GM21528 (cell line): ENCODE data around the gene MX2.
"Not testable (repeated sequence)": the region's sequence is repeated elsewhere in the genome, so short reads cannot be mapped to it uniquely, and the experiment has no call there.

Source experiments
- ATAC-seq: cut with Tn5 transposase; IDR thresholded peaks from one replicate; pipeline ENCODE4 v1.9.1; 2021; ENCODE audit warnings: mild to moderate bottlenecking, moderate library complexity; ENCODE audit not compliant: unreplicated experiment, low FRiP score

MX2 gene

GRCh38 chr21:41337515-41337914, 24.3 kb upstream of the MX2 start:
- ATAC-seq = no peak

- no peak for ATAC-seq
These were observed 23.4 kb upstream of the MX2 start for GRCh38 chr21:41338455-41338854.

- ATAC-seq = no peak
These were observed 19.8 kb upstream of the MX2 start for GRCh38 chr21:41342035-41342434.

GRCh38 chr21:41344146-41344545, 17.7 kb upstream of the MX2 start:
- ATAC-seq = no peak

GRCh38 chr21:41345356-41345755, 16.5 kb upstream of the MX2 start:
- no peak for ATAC-seq

- no peak for ATAC-seq
These were observed 15.7 kb upstream of the MX2 start for GRCh38 chr21:41345934-41346685.

GRCh38 chr21:41346758-41347157, 15.1 kb upstream of the MX2 start:
- ATAC-seq = no peak

- ATAC-seq = no peak
These were observed 13.4 kb upstream of the MX2 start for GRCh38 chr21:41348434-41348833.

GRCh38 chr21:41349126-41349525, 12.7 kb upstream of the MX2 start:
- no peak for ATAC-seq

GRCh38 chr21:41349619-41350390, 12.0 kb upstream of the MX2 start:
- no peak for ATAC-seq

GRCh38 chr21:41350436-41351155, 11.2 kb upstream of the MX2 start:
- ATAC-seq = no peak

GRCh38 chr21:41357546-41357945, 4.3 kb upstream of the MX2 start:
- ATAC-seq = no peak

- no peak for ATAC-seq
These were observed 3.3 kb upstream of the MX2 start for GRCh38 chr21:41358193-41359166.

- no peak for ATAC-seq
These were observed 2.5 kb upstream of the MX2 start for GRCh38 chr21:41359286-41359685.

- not testable (repeated sequence) for ATAC-seq
These were observed 2.1 kb upstream of the MX2 start for GRCh38 chr21:41359754-41360071.

- ATAC-seq = no peak
These were observed 1.6 kb upstream of the MX2 start for GRCh38 chr21:41360072-41360821.

- ATAC-seq = no peak
These were observed 608 bp upstream of the MX2 start for GRCh38 chr21:41361053-41361785.

GRCh38 chr21:41362605-41363369, 960 bp downstream of the MX2 start:
- ATAC-seq = no peak
